ENCODE measurements around the gene ASPHD2. TPM values are rescaled to one million over a fixed set of nuclear protein-coding genes. Genes with fewer than 3 reads are reported as not detected.
A peak's percentile ranks its signal among the peaks of the same experiment; 100 is the strongest.

The ASPHD2 gene
- total RNA-seq, 2 donors from 2014 or later: 1.4 to 3.6 TPM

DNA sequence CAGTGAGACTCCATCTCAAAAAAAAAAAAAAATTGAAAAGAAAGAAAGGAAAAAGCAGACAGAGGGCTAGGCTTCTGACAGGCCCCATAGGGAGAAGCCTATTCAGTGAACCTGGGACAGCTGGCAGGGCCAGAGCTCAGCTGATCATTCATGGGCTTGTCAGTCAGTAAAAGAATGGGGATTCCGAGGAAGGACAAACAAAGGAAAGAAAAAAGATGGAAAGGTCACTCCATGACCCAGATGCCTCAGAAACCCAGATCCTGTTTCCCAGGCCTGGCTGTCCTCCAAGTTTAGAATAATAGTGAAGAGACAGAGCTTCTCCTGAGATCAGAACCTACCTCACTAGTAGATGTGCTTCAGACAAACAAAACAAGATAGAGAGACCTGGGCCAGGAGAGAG, 34.3 kb upstream of the ASPHD2 start:
- H3K36me3 ChIP-seq: no peaks in the 10 kb centered on the region
- intact Hi-C loops (cut with DNase I): no loop called here
- 32% methylated on average over 1 of the region's 1 CpG for WGBS
- no peak for DNase-seq (ENCODE audit: low spot score)
- TF ChIP-seq, protein P1, sequence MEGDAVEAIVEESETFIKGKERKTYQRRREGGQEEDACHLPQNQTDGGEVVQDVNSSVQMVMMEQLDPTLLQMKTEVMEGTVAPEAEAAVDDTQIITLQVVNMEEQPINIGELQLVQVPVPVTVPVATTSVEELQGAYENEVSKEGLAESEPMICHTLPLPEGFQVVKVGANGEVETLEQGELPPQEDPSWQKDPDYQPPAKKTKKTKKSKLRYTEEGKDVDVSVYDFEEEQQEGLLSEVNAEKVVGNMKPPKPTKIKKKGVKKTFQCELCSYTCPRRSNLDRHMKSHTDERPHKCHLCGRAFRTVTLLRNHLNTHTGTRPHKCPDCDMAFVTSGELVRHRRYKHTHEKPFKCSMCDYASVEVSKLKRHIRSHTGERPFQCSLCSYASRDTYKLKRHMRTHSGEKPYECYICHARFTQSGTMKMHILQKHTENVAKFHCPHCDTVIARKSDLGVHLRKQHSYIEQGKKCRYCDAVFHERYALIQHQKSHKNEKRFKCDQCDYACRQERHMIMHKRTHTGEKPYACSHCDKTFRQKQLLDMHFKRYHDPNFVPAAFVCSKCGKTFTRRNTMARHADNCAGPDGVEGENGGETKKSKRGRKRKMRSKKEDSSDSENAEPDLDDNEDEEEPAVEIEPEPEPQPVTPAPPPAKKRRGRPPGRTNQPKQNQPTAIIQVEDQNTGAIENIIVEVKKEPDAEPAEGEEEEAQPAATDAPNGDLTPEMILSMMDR (IDR thresholded peaks at IDR 0.05): no peak
- TF ChIP-seq POLR2AphosphoS5 (IDR thresholded peaks at IDR 0.05) (no peak), POLR2A (IDR thresholded peaks at IDR 0.05) (no peak)
- no peaks in the 10 kb centered on the region for H3K9me3 ChIP-seq
- no peak overlapping the region for H3K27ac ChIP-seq
- no peak overlapping the region for H3K4me3 ChIP-seq
- no peaks in the 10 kb centered on the region for H3K27me3 ChIP-seq (replicated peaks; ENCODE audit: insufficient read depth)
- no peaks in the 10 kb centered on the region for H3K4me1 ChIP-seq (replicated peaks)

DNA sequence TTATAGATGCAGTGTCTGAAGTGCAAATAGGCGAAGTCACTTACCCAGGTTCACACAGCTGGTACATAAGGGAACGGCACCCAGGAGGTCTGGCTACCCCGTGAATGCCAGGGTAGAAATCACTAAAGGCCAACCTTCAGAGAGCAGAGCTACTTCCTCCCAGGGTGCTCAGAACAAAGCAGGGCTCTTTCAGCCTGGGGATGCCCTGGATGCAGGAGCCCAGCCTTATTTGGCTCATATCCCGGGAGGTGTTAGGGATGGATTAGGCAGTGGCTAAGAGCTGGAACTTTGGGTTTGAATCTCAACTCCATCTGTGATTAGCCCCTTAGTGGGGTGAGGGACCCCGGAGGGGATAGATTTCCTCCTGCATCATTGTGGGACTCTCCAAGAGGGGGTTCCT, 33.1 kb upstream of the ASPHD2 start:
- H3K4me1 ChIP-seq (replicated peaks): no peaks in the 10 kb centered on the region
- no peaks in the 10 kb centered on the region for H3K27me3 ChIP-seq (replicated peaks; ENCODE audit: insufficient read depth)
- 41% methylated on average over 5 of the region's 5 CpGs for WGBS
- intact Hi-C loops (cut with DNase I): no loop called here
- no peak for DNase-seq (ENCODE audit: low spot score)
- TF ChIP-seq, protein P1 (IDR thresholded peaks at IDR 0.05): no peak
- TF ChIP-seq POLR2AphosphoS5 (IDR thresholded peaks at IDR 0.05): no peak
- no peak for TF ChIP-seq POLR2A (IDR thresholded peaks at IDR 0.05)
- no peak overlapping the region for H3K27ac ChIP-seq
- H3K9me3 ChIP-seq: no peaks in the 10 kb centered on the region
- no peaks in the 10 kb centered on the region for H3K36me3 ChIP-seq
- no peak overlapping the region for H3K4me3 ChIP-seq

GRCh38 chr22:26398741-26399153, 30.3 kb upstream of the ASPHD2 start:
- 23% methylated on average over 3 of the region's 3 CpGs for WGBS
- H3K9me3 ChIP-seq: no peaks in the 10 kb centered on the region
- H3K4me1 ChIP-seq (replicated peaks): no peaks in the 10 kb centered on the region
- H3K27ac ChIP-seq: no peak overlapping the region
- peak; percentile 60 for TF ChIP-seq POLR2AphosphoS5 (IDR thresholded peaks at IDR 0.05)
- TF ChIP-seq, protein P1 (IDR thresholded peaks at IDR 0.05): peak; percentile 47 to 79 (median 70)
- TF ChIP-seq POLR2A (IDR thresholded peaks at IDR 0.05): no peak
- H3K36me3 ChIP-seq: no peaks in the 10 kb centered on the region
- H3K27me3 ChIP-seq (replicated peaks; ENCODE audit: insufficient read depth): no peaks in the 10 kb centered on the region
- intact Hi-C loops (cut with DNase I): loop anchor here (1.0 kb wide), 1 partner anchor 63 kb away; no protein-coding TSS in a partner anchor
- peak; percentile 62 for DNase-seq (ENCODE audit: low spot score)
- no peak overlapping the region for H3K4me3 ChIP-seq

GRCh38 chr22:26399289-26399688, 29.8 kb upstream of the ASPHD2 start:
- intact Hi-C loops (cut with DNase I): no loop called here
- H3K27me3 ChIP-seq (replicated peaks; ENCODE audit: insufficient read depth): no peaks in the 10 kb centered on the region

GRCh38 chr22:26401726-26402125, 27.3 kb upstream of the ASPHD2 start:
- no peak overlapping the region for H3K27ac ChIP-seq
- no peaks in the 10 kb centered on the region for H3K9me3 ChIP-seq
- no peaks in the 10 kb centered on the region for H3K4me1 ChIP-seq (replicated peaks)
- no peak for TF ChIP-seq POLR2A (IDR thresholded peaks at IDR 0.05)
- 80% methylated on average over 5 of the region's 5 CpGs for whole genome bisulfite sequencing
- intact Hi-C loops (cut with DNase I): no loop called here
- H3K4me3 ChIP-seq: no peak overlapping the region
- no peaks in the 10 kb centered on the region for H3K36me3 ChIP-seq
- no peaks in the 10 kb centered on the region for H3K27me3 ChIP-seq (replicated peaks; ENCODE audit: insufficient read depth)
- no peak for DNase-seq (ENCODE audit: low spot score)

More at GRCh38 chr22:26399289-26399688, 29.8 kb upstream of the ASPHD2 start:
- H3K4me1 ChIP-seq (replicated peaks): no peaks in the 10 kb centered on the region
- no peaks in the 10 kb centered on the region for H3K9me3 ChIP-seq
- TF ChIP-seq POLR2A (IDR thresholded peaks at IDR 0.05) (no peak), POLR2AphosphoS5 (IDR thresholded peaks at IDR 0.05) (no peak)
- TF ChIP-seq, protein P1 (IDR thresholded peaks at IDR 0.05): no peak
- WGBS: 78% methylated on average over 1 of the region's 1 CpG
- no peak overlapping the region for H3K4me3 ChIP-seq
- H3K27ac ChIP-seq: no peak overlapping the region
- H3K36me3 ChIP-seq: no peaks in the 10 kb centered on the region
- DNase-seq (ENCODE audit: low spot score): no peak

All from prostate gland (tissue), 2 donors.